ENCODE results near the gene KCNJ6. TPM values are rescaled to one million over a fixed set of nuclear protein-coding genes. Genes with fewer than 3 reads are reported as not detected.
"Not testable (repeated sequence)": the region's sequence is repeated elsewhere in the genome, so short reads cannot be mapped to it uniquely, and the experiment has no call there.

The KCNJ6 gene
- total RNA-seq, 1 experiment from 2014 or later = not detected

DNA sequence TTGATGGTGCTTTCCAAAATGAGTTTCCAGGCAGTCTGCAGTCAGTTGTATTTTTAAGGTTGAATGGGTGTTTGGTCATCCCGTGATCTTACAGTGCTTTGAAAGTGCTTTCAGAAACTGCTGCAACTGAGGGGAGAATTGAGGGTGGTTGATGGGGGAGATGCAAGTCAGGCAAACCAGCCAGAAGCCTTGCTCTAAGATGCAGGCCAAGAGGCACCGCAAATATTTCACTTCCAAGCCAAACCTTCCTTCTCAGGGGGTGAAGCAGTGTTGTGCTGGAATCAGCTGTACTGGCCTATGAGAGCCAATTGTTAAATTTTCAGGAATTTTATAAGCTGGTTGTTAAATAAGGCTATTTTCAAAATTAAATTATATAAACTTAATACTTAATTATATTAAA lies 151.6 kb downstream of the KCNJ6 start:
- Histone ChIP-seq H3K4me1 (peaks cover 6% of the 10 kb centered on the region), H3K9me3 (peaks cover 5% of the 10 kb centered on the region; the same call in 1 of the 2 replicates), H3K27me3 (replicated peaks; ENCODE audit: control insufficient read depth, insufficient read depth, low read length) (no peaks in the 10 kb centered on the region), H3K36me3 (ENCODE audit: control insufficient read depth, insufficient read depth, low read length) (no peaks in the 10 kb centered on the region), H3K4me3 (ENCODE audit: low read depth, low read length) (no peak overlapping the region)
- Mint-ChIP-seq H3K36me3 (ENCODE audit: insufficient read depth, unreplicated experiment) (no peaks in the 10 kb centered on the region), H3K27me3 (ENCODE audit: insufficient read depth, unreplicated experiment) (no peaks in the 10 kb centered on the region), H3K27ac (ENCODE audit: unreplicated experiment) (no peak overlapping the region), H3K9me3 (ENCODE audit: unreplicated experiment) (peaks cover 9% of the 10 kb centered on the region), H3K4me3 (ENCODE audit: unreplicated experiment) (no peak overlapping the region), H3K4me1 (ENCODE audit: low read depth, unreplicated experiment) (peaks cover 6% of the 10 kb centered on the region)
- intact Hi-C loops (cut with micrococcal nuclease; ENCODE audit: unreplicated experiment) = no loop called here
- DNase-seq = no peak
- ChIA-PET CTCF (no interaction called here), POLR2A (no interaction called here)
- BruUV-seq (replicated peaks) = no TSS peak
- TF ChIP-seq, protein P1, sequence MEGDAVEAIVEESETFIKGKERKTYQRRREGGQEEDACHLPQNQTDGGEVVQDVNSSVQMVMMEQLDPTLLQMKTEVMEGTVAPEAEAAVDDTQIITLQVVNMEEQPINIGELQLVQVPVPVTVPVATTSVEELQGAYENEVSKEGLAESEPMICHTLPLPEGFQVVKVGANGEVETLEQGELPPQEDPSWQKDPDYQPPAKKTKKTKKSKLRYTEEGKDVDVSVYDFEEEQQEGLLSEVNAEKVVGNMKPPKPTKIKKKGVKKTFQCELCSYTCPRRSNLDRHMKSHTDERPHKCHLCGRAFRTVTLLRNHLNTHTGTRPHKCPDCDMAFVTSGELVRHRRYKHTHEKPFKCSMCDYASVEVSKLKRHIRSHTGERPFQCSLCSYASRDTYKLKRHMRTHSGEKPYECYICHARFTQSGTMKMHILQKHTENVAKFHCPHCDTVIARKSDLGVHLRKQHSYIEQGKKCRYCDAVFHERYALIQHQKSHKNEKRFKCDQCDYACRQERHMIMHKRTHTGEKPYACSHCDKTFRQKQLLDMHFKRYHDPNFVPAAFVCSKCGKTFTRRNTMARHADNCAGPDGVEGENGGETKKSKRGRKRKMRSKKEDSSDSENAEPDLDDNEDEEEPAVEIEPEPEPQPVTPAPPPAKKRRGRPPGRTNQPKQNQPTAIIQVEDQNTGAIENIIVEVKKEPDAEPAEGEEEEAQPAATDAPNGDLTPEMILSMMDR (IDR thresholded peaks at IDR 0.05; ENCODE audit: insufficient read depth in 1 of 2, low read depth in 1 of 2, low read length in 1 of 2, severe bottlenecking in 1 of 2, unreplicated experiment in 1 of 2) = no peak

DNA sequence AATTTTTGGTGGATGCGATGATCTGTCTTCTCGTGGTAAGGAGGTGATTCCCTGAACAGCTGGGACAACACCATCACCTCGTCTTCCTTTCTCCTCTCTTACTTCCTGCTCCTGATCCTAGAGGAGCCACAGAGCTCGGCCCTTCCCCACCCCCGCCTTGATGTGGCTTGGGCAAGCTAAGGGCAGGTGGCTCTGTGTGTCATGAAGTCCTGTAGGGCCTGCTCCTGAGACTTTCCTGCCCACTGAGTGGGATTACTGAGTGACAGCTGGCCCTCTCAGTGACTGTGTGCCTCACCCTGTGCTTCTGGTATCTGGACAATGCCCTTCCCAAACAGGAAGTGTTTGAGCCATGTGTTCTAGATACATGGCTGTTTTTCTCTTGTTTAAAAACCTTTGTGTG lies 153.0 kb downstream of the KCNJ6 start:
- Histone ChIP-seq H3K4me3 (ENCODE audit: low read depth, low read length) (no peak overlapping the region), H3K9me3 (peaks cover 5% of the 10 kb centered on the region; the same call in 1 of the 2 replicates), H3K27me3 (replicated peaks; ENCODE audit: control insufficient read depth, insufficient read depth, low read length) (no peaks in the 10 kb centered on the region), H3K36me3 (ENCODE audit: control insufficient read depth, insufficient read depth, low read length) (no peaks in the 10 kb centered on the region), H3K4me1 (peaks cover 6% of the 10 kb centered on the region)
- H3K4me3 Mint-ChIP-seq (ENCODE audit: unreplicated experiment) = no peak overlapping the region
- H3K27ac Mint-ChIP-seq (ENCODE audit: unreplicated experiment) = no peak overlapping the region
- H3K27me3 Mint-ChIP-seq (ENCODE audit: insufficient read depth, unreplicated experiment) = no peaks in the 10 kb centered on the region
- H3K9me3 Mint-ChIP-seq (ENCODE audit: unreplicated experiment) = peaks cover 9% of the 10 kb centered on the region
- H3K4me1 Mint-ChIP-seq (ENCODE audit: low read depth, unreplicated experiment) = peaks cover 6% of the 10 kb centered on the region
- DNase-seq = no peak
- CTCF ChIA-PET = no interaction called here
- POLR2A ChIA-PET = no interaction called here
- intact Hi-C loops (cut with micrococcal nuclease; ENCODE audit: unreplicated experiment) = no loop called here
- TF ChIP-seq, protein P1 (IDR thresholded peaks at IDR 0.05; ENCODE audit: insufficient read depth in 1 of 2, low read depth in 1 of 2, low read length in 1 of 2, severe bottlenecking in 1 of 2, unreplicated experiment in 1 of 2) = no peak
- H3K36me3 Mint-ChIP-seq (ENCODE audit: insufficient read depth, unreplicated experiment) = no peaks in the 10 kb centered on the region
- no TSS peak for BruUV-seq (replicated peaks)

DNA sequence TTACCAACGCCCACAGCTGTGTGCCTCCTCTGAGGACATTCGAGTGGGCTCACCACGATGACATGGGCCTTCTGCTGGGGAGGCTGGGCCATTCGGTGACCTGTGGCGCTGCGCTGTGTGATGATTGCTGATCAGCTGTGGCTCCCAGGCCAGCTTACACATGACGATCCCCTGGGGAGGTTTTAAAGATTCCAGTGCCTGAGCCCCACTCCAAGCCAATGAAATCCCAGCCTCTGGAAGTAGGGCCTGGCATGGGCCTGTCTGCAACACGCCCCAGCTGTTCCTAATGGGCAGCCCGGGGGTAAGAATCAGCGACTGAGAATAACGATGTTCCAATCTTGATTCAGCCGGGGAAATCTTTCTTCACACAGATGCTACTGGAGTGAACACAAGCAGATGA lies 153.7 kb downstream of the KCNJ6 start:
- H3K4me1 ChIP-seq = peaks cover 6% of the 10 kb centered on the region
- H3K4me1 Mint-ChIP-seq (ENCODE audit: low read depth, unreplicated experiment) = peaks cover 6% of the 10 kb centered on the region
- no TSS peak for BruUV-seq (replicated peaks)
- H3K9me3 Mint-ChIP-seq (ENCODE audit: unreplicated experiment) = peaks cover 9% of the 10 kb centered on the region
- no peaks in the 10 kb centered on the region for H3K27me3 Mint-ChIP-seq (ENCODE audit: insufficient read depth, unreplicated experiment)
- H3K27ac Mint-ChIP-seq (ENCODE audit: unreplicated experiment) = no peak overlapping the region
- TF ChIP-seq, protein P1 (IDR thresholded peaks at IDR 0.05; ENCODE audit: insufficient read depth in 1 of 2, low read depth in 1 of 2, low read length in 1 of 2, severe bottlenecking in 1 of 2, unreplicated experiment in 1 of 2) = no peak
- no peak for DNase-seq
- peaks cover 5% of the 10 kb centered on the region; the same call in 1 of the 2 replicates for H3K9me3 ChIP-seq
- ChIA-PET CTCF (no interaction called here), POLR2A (no interaction called here)
- intact Hi-C loops (cut with micrococcal nuclease; ENCODE audit: unreplicated experiment) = no loop called here
- H3K36me3 Mint-ChIP-seq (ENCODE audit: insufficient read depth, unreplicated experiment) = no peaks in the 10 kb centered on the region
- H3K27me3 ChIP-seq (replicated peaks; ENCODE audit: control insufficient read depth, insufficient read depth, low read length) = no peaks in the 10 kb centered on the region
- H3K36me3 ChIP-seq (ENCODE audit: control insufficient read depth, insufficient read depth, low read length) = no peaks in the 10 kb centered on the region
- H3K4me3 ChIP-seq (ENCODE audit: low read depth, low read length) = no peak overlapping the region
- no peak overlapping the region for H3K4me3 Mint-ChIP-seq (ENCODE audit: unreplicated experiment)

DNA sequence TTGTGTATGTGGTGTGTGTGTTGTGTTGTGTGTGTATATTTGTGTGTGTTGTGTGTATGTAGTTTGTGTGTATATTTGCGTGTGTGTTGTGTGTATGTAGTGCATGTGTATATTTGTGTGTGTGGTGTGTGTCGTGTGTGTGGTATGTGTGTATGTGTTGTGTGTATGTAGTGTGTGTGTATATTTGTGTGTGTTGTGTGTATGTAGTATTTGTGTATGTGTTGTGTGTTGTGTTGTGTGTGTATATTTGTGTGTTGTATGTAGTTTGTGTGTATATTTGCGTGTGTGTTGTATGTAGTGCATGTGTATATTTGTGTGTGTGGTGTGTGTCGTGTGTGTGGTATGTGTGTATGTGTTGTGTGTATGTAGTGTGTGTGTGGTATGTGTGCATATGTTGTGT lies 154.9 kb downstream of the KCNJ6 start:
- H3K4me1 ChIP-seq; H3K27ac Mint-ChIP-seq (ENCODE audit: unreplicated experiment); H3K4me3 Mint-ChIP-seq (ENCODE audit: unreplicated experiment); H3K36me3 Mint-ChIP-seq (ENCODE audit: insufficient read depth, unreplicated experiment); DNase-seq; BruUV-seq (replicated peaks); H3K27me3 Mint-ChIP-seq (ENCODE audit: insufficient read depth, unreplicated experiment); POLR2A ChIA-PET; H3K27me3 ChIP-seq (replicated peaks; ENCODE audit: control insufficient read depth, insufficient read depth, low read length); H3K36me3 ChIP-seq (ENCODE audit: control insufficient read depth, insufficient read depth, low read length); H3K4me3 ChIP-seq (ENCODE audit: low read depth, low read length); H3K9me3 Mint-ChIP-seq (ENCODE audit: unreplicated experiment); H3K4me1 Mint-ChIP-seq (ENCODE audit: low read depth, unreplicated experiment); H3K9me3 ChIP-seq; CTCF ChIA-PET; intact Hi-C loops (cut with micrococcal nuclease; ENCODE audit: unreplicated experiment): not testable (repeated sequence)

All from Caco-2 (cell line).